Measurements from ENCODE around the gene HPSE2. TPM values are rescaled to one million over a fixed set of nuclear protein-coding genes. Genes with fewer than 3 reads are reported as not detected.

The HPSE2 gene
- total RNA-seq, 1 donor from 2014 or later: not detected

DNA sequence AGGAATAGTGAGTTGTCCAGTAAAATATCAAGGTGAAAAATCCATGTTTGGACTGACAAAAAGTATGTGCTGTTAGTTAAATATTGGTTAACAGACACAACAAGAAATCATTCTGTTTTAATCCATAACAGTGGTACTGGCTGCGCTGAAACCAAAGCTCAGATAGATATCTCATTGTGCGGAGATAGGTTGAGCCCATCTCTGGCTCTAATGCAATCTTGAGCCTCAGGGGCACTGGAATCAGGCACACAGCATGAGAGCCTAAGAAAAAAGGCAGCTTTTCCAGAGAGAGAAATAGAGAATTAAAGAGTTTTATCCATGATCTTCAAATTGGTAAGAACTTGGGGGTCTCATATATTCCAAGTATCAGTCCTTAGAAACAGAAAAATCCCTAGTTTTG is 373.7 kb downstream of the HPSE2 start:
- TF ChIP-seq, protein P1, sequence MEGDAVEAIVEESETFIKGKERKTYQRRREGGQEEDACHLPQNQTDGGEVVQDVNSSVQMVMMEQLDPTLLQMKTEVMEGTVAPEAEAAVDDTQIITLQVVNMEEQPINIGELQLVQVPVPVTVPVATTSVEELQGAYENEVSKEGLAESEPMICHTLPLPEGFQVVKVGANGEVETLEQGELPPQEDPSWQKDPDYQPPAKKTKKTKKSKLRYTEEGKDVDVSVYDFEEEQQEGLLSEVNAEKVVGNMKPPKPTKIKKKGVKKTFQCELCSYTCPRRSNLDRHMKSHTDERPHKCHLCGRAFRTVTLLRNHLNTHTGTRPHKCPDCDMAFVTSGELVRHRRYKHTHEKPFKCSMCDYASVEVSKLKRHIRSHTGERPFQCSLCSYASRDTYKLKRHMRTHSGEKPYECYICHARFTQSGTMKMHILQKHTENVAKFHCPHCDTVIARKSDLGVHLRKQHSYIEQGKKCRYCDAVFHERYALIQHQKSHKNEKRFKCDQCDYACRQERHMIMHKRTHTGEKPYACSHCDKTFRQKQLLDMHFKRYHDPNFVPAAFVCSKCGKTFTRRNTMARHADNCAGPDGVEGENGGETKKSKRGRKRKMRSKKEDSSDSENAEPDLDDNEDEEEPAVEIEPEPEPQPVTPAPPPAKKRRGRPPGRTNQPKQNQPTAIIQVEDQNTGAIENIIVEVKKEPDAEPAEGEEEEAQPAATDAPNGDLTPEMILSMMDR (conservative IDR thresholded peaks at IDR 0.05; ENCODE audit: low read depth, low read length): no peak
- DNase-seq (ENCODE audit: low read depth): no peak
- H3K4me3 ChIP-seq (ENCODE audit: low read depth, low read length): no peak overlapping the region

DNA sequence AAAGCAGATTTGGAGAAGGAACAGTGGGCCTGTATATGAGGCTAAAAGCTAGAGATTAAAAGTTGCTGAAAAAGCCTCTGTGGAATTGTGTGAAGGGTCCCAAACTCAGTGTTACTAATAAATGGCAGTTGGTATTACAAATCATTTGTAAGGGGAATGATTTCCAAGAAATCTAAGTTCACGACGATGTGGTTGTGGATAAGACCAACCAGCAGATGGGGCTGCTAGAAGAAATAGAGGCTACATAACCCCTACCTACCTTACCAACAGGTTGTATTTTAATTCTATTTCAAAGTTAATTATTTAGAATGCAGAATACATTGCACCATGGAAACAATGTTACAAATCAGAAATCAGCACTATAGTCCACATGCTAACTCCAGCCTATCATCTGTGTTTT is 377.1 kb downstream of the HPSE2 start:
- DNase-seq (ENCODE audit: low read depth): no peak
- no peak overlapping the region for H3K4me3 ChIP-seq (ENCODE audit: low read depth, low read length)
- TF ChIP-seq, protein P1 (conservative IDR thresholded peaks at IDR 0.05; ENCODE audit: low read depth, low read length): peak; percentile 47

DNA sequence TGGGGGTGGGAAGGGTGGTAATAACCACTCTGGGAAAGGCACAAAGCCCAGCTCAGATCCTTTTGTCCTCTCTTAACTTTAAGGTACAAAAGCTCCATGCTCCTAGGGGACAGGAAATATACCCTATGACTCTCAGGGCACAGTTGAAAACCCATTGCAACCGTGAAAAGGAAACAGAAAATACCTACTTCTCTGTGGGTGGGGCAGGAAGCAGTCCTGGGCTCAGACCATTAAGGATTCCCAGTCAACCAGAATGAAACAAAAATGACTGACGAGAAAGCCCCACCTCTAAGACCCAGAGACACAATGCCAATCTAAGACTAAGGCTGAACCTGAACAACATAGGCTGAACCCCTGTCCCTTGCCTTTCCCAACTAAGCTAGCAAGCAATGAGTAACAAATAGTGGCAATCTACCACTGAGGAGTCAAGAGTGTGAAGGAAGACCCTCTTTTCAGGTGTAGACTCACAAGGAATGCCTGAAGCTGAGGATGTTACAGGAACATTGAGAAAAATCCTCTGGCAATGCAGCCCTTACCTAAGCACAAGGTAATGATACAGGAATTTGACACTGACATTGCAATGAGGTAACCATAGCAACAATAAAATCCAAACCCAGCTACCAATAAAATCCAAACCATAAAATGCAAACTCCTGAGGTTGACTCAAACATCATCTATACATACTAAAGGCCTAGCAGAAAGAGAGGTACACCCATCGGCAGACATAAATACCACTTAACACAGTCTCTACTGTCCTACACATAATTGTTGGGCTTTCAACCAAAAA is 380.1 kb downstream of the HPSE2 start:
- TF ChIP-seq, protein P1 (conservative IDR thresholded peaks at IDR 0.05; ENCODE audit: low read depth, low read length): no peak

DNA sequence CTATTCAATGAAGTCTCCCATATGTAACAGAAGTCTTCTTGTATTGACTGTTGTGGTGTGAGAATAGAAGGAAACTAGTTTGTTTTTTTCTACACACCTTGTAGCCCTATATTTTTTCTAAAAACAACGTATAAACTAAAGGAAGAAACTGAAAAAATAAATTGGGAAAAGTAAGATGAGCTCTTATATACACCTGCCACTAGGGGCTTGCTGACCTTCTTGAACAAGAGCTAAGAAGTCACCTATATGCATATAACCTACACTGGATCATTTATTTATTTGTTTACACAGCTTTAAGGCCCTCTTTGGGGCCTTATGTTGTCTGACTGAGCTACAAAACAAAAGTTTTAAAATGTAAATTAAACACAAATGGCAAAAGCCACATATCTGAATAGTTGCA is 383.0 kb downstream of the HPSE2 start:
- DNase-seq (ENCODE audit: low read depth): no peak
- no peak overlapping the region for H3K4me3 ChIP-seq (ENCODE audit: low read depth, low read length)
- TF ChIP-seq, protein P1 (conservative IDR thresholded peaks at IDR 0.05; ENCODE audit: low read depth, low read length): no peak

More for the DNA sequence above, 380.1 kb downstream of the HPSE2 start:
- H3K4me3 ChIP-seq (ENCODE audit: low read depth, low read length): no peak overlapping the region
- no peak for DNase-seq (ENCODE audit: low read depth)

DNA sequence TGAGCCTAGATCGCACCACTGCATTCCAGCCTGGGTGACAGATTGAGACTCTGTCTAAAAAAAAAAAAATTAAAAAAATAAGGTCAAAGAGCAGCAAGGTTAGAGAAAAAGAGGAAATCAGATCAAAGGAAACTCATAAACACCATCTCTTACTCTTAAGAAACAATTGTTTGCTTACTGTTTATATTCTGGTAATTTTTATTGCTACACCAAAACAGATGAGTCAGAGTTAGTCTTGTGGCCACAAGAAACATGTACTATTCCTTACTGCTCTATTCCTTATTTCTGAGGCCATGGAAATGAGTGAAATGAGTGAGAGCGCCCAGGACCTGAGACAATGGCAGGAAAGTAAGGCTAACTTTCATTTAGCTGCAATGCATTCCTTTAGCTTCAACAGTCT is 387.3 kb downstream of the HPSE2 start:
- TF ChIP-seq, protein P1 (conservative IDR thresholded peaks at IDR 0.05; ENCODE audit: low read depth, low read length): no peak
- DNase-seq (ENCODE audit: low read depth): no peak
- H3K4me3 ChIP-seq (ENCODE audit: low read depth, low read length): no peak overlapping the region

DNA sequence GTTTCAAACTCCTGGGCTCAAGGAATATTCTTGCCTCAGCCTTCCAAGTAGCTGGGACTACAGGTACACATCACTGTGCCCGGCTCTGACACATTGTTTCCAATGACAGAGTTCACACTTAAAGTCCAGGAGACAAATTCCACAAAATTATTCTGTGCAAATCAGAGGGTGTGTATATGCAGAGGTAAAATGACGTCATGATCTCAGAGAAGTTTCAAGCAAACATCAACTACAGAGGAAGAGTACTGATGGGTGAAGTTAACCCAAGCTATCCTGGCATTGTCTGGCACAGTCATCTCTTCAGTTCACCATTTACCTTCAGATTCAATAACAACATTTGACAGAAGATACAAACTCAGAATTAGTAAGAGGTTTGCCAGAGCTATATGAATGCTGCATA is 388.9 kb downstream of the HPSE2 start:
- TF ChIP-seq, protein P1 (conservative IDR thresholded peaks at IDR 0.05; ENCODE audit: low read depth, low read length): no peak
- no peak for DNase-seq (ENCODE audit: low read depth)
- H3K4me3 ChIP-seq (ENCODE audit: low read depth, low read length): no peak overlapping the region

DNA sequence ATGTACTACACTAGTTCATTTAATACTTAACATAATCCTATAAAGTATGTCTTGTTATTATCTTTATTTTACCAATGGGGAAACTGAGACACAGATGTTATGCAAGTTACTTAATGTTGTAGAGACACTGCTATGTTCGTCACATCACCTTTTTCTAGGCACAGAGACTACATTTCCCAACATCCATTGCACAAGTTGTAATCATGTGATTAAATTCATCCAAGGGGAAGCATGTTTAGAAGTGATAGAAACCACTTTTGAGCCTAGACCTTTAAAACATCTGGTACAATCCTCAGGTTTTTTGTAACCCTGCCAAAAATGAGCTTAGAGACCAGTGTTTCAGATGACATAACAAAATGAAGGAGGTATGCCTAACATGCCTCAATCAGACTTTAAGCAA is 402.1 kb downstream of the HPSE2 start:
- no peak for DNase-seq (ENCODE audit: low read depth)
- no peak overlapping the region for H3K4me3 ChIP-seq (ENCODE audit: low read depth, low read length)
- TF ChIP-seq, protein P1 (conservative IDR thresholded peaks at IDR 0.05; ENCODE audit: low read depth, low read length): no peak

Data from epithelial cell of proximal tubule (primary cell).